KMS-11 (cell line): ENCODE measurements around the gene B4GALNT1.
"Not testable (repeated sequence)": the region's sequence is repeated elsewhere in the genome, so short reads cannot be mapped to it uniquely, and the experiment has no call there.

Experiments used
- H2AFZ ChIP-seq: fragments of 200-600 bp; sonication (generic); 2 replicates; pipeline ENCODE4 v1.6.1; 2016; ENCODE audit warnings: antibody characterized with exemption, mixed run types, low read depth
- H3K27ac ChIP-seq: fragments of 200-600 bp; sonication (generic); 2 replicates; pipeline ENCODE4 v1.6.1; 2016; ENCODE audit warnings: mild to moderate bottlenecking, mixed run types
- H3K27me3 ChIP-seq: fragments of 200-600 bp; sonication (generic); 2 replicates; pipeline ENCODE4 v1.6.1; 2017; ENCODE audit warnings: mild to moderate bottlenecking, low read depth, mixed run types, moderate library complexity; ENCODE audit not compliant: insufficient read depth
- H3K36me3 ChIP-seq: fragments of 200-600 bp; sonication (generic); 2 replicates; pipeline ENCODE4 v1.6.1; 2017; ENCODE audit warnings: mild to moderate bottlenecking, mixed run types; ENCODE audit not compliant: insufficient read depth
- H3K4me1 ChIP-seq: fragments of 200-600 bp; sonication (generic); 2 replicates; pipeline ENCODE4 v1.6.1; 2016; ENCODE audit warnings: mild to moderate bottlenecking, low read depth, mixed run types; ENCODE audit not compliant: poor library complexity, severe bottlenecking
- H3K4me2 ChIP-seq: fragments of 200-600 bp; sonication (generic); 2 replicates; pipeline ENCODE4 v1.7.0; 2016; ENCODE audit warnings: mild to moderate bottlenecking, mixed run types
- H3K4me3 ChIP-seq: fragments of 200-600 bp; sonication (generic); IDR thresholded peaks from 2 replicates; pipeline ENCODE4 v1.6.1; 2017; ENCODE audit warnings: low read depth, low read length, mixed read lengths; ENCODE audit not compliant: insufficient read depth
- H3K79me2 ChIP-seq: fragments of 200-600 bp; sonication (generic); 2 replicates; pipeline ENCODE4 v1.6.1; 2016; ENCODE audit warnings: low read depth, mixed run types; ENCODE audit not compliant: insufficient read depth
- H3K9ac ChIP-seq: fragments of 200-600 bp; sonication (generic); 2 replicates; pipeline ENCODE4 v1.6.1; 2016; ENCODE audit warnings: mild to moderate bottlenecking, mixed run types
- H4K20me1 ChIP-seq: fragments of 200-600 bp; sonication (generic); 2 replicates; pipeline ENCODE4 v1.6.1; 2016; ENCODE audit warnings: mild to moderate bottlenecking, mixed run types; ENCODE audit not compliant: insufficient read depth
- CTCF ChIP-seq: fragments of 200-600 bp; sonication (generic); conservative IDR thresholded peaks from 2 replicates; pipeline ENCODE4 v1.6.1; 2017; ENCODE audit warnings: low read depth, mild to moderate bottlenecking, antibody characterized with exemption, low read length, moderate library complexity, mixed read lengths

Gene B4GALNT1

GRCh38 chr12:57655541-57656240, 22.7 kb upstream of the B4GALNT1 start:
- no peak overlapping the region for H3K27ac ChIP-seq
- H3K79me2 ChIP-seq = no peaks in the 10 kb centered on the region
- H3K4me1 ChIP-seq = no peaks in the 10 kb centered on the region
- no peak for TF ChIP-seq CTCF
- no peaks in the 10 kb centered on the region for H4K20me1 ChIP-seq
- no peak overlapping the region for H3K9ac ChIP-seq
- no peaks in the 10 kb centered on the region for H3K27me3 ChIP-seq
- no peaks in the 10 kb centered on the region for H3K36me3 ChIP-seq
- H3K4me2 ChIP-seq = no peak overlapping the region
- no peak overlapping the region for H3K4me3 ChIP-seq
- H2AFZ ChIP-seq = no peak overlapping the region

GRCh38 chr12:57654042-57654441, 21.0 kb upstream of the B4GALNT1 start:
- H3K4me2 ChIP-seq = no peak overlapping the region
- H2AFZ ChIP-seq = no peak overlapping the region
- no peaks in the 10 kb centered on the region for H4K20me1 ChIP-seq
- no peak overlapping the region for H3K4me3 ChIP-seq
- H3K4me1 ChIP-seq = no peaks in the 10 kb centered on the region
- no peaks in the 10 kb centered on the region for H3K79me2 ChIP-seq
- H3K27me3 ChIP-seq = no peaks in the 10 kb centered on the region
- H3K36me3 ChIP-seq = no peaks in the 10 kb centered on the region
- no peak overlapping the region for H3K9ac ChIP-seq
- H3K27ac ChIP-seq = no peak overlapping the region
- TF ChIP-seq CTCF = no peak

GRCh38 chr12:57646659-57647049, 13.7 kb upstream of the B4GALNT1 start:
- H3K79me2 ChIP-seq, H3K27me3 ChIP-seq, H4K20me1 ChIP-seq, H2AFZ ChIP-seq, H3K4me2 ChIP-seq, H3K4me1 ChIP-seq, H3K36me3 ChIP-seq, H3K9ac ChIP-seq, H3K27ac ChIP-seq, H3K4me3 ChIP-seq: not testable (repeated sequence)

GRCh38 chr12:57645990-57646658, 13.1 kb upstream of the B4GALNT1 start:
- H3K4me2 ChIP-seq, H2AFZ ChIP-seq, H3K27ac ChIP-seq: not testable (repeated sequence)

GRCh38 chr12:57641699-57642442, 8.9 kb upstream of the B4GALNT1 start:
- no peak overlapping the region for H3K9ac ChIP-seq

More at GRCh38 chr12:57645990-57646658, 13.1 kb upstream of the B4GALNT1 start:
- not testable (repeated sequence) for H4K20me1 ChIP-seq, H3K36me3 ChIP-seq, H3K9ac ChIP-seq, H3K4me3 ChIP-seq, H3K4me1 ChIP-seq, H3K79me2 ChIP-seq, H3K27me3 ChIP-seq

More at GRCh38 chr12:57641699-57642442, 8.9 kb upstream of the B4GALNT1 start:
- TF ChIP-seq CTCF = no peak
- Histone ChIP-seq H3K79me2 (no peaks in the 10 kb centered on the region), H3K36me3 (no peaks in the 10 kb centered on the region; the same call in 1 of the 2 replicates), H3K4me2 (no peak overlapping the region), H3K4me1 (no peaks in the 10 kb centered on the region), H3K27me3 (no peaks in the 10 kb centered on the region), H3K4me3 (no peak overlapping the region), H2AFZ (no peak overlapping the region), H3K27ac (no peak overlapping the region), H4K20me1 (no peaks in the 10 kb centered on the region)
